BJ (cell line): ENCODE measurements around the gene CNIH1. TPM values are rescaled to one million over a fixed set of nuclear protein-coding genes. Genes with fewer than 3 reads are reported as not detected.
"Not testable (repeated sequence)": the region's sequence is repeated elsewhere in the genome, so short reads cannot be mapped to it uniquely, and the experiment has no call there.

Experiments
- CTCF ChIA-PET: fragments of 350-600 bp; formaldehyde crosslinking; extraction: SDS; loops from one replicate; lab custom pipeline; 2021; ENCODE audit warnings: antibody characterized with exemption, inconsistent platforms; lab: Yijun Ruan, JAX
- POLR2A ChIA-PET: fragments of 300-600 bp; sonication (Branson Sonifier 250); formaldehyde crosslinking; extraction: SDS; loops from one replicate; lab custom pipeline; 2021; ENCODE audit warnings: antibody characterized with exemption; lab: Charles Lee
- DNase-seq: peaks from one replicate; pipeline ENCODE4 v3.0.0-alpha.2; 2011; ENCODE audit warnings: low read depth
- H3K27me3 ChIP-seq: 2 replicates; pipeline ENCODE4 v1.6.0; 2011; ENCODE audit warnings: low read length; ENCODE audit not compliant: control insufficient read depth, insufficient read depth
- H3K36me3 ChIP-seq: 2 replicates; pipeline ENCODE4 v1.5.1; 2011; ENCODE audit warnings: low read length; ENCODE audit not compliant: control insufficient read depth, insufficient read depth
- H3K4me3 ChIP-seq: 2 replicates; pipeline ENCODE4 v1.5.1; 2011; ENCODE audit warnings: low read depth, mild to moderate bottlenecking, control low read depth, low read length
- CTCF ChIP-seq: IDR thresholded peaks from 2 replicates; pipeline ENCODE4 v1.5.1; 2011; ENCODE audit warnings: low read depth, mild to moderate bottlenecking, control low read depth, inconsistent platforms, low read length, moderate library complexity; ENCODE audit not compliant: insufficient read depth
- polyA plus RNA-seq: library from polyadenylated mRNA; depleted of rRNA; stranded (reverse); fragments of >200 nt; gene quantifications from 2 replicates; pipeline ENCODE4 v1.2.3, GENCODE V29; 2011

CNIH1 gene
- polyA plus RNA-seq, 1 experiment: 313 TPM

- TF ChIP-seq CTCF: no peak
- no peak for DNase-seq
- ChIA-PET CTCF (no interaction called here), POLR2A (no interaction called here)
- H3K4me3 ChIP-seq: no peak overlapping the region
- H3K36me3 ChIP-seq: no peaks in the 10 kb centered on the region
- no peaks in the 10 kb centered on the region for H3K27me3 ChIP-seq
These were observed 29.5 kb upstream of the CNIH1 start for GRCh38 chr14:54470701-54471100.

- CTCF ChIA-PET: no interaction called here
These were observed 26.1 kb upstream of the CNIH1 start for GRCh38 chr14:54467280-54467679.

GRCh38 chr14:54465654-54466053 lies 24.5 kb upstream of the CNIH1 start:
- DNase-seq: no peak
- Histone ChIP-seq H3K4me3 (no peak overlapping the region), H3K27me3 (no peaks in the 10 kb centered on the region), H3K36me3 (no peaks in the 10 kb centered on the region)
- POLR2A ChIA-PET: interaction anchor here (0.6 kb wide), 1 partner anchor 33 kb away, joined by 3 read pairs; no protein-coding TSS in a partner anchor
- CTCF ChIA-PET: interaction anchor here (0.6 kb wide), 1 partner anchor 102 kb away, joined by 3 read pairs; no protein-coding TSS in a partner anchor
- TF ChIP-seq CTCF: no peak

More at GRCh38 chr14:54467280-54467679, 26.1 kb upstream of the CNIH1 start:
- no peak for DNase-seq
- Histone ChIP-seq H3K36me3 (no peaks in the 10 kb centered on the region), H3K4me3 (no peak overlapping the region), H3K27me3 (no peaks in the 10 kb centered on the region)
- POLR2A ChIA-PET: no interaction called here
- no peak for TF ChIP-seq CTCF

- no peaks in the 10 kb centered on the region for H3K27me3 ChIP-seq
- no peak for TF ChIP-seq CTCF
- POLR2A ChIA-PET: no interaction called here
- no peak overlapping the region for H3K4me3 ChIP-seq
- no peaks in the 10 kb centered on the region for H3K36me3 ChIP-seq
- CTCF ChIA-PET: no interaction called here
- DNase-seq: no peak
These were observed 20.9 kb upstream of the CNIH1 start for GRCh38 chr14:54462048-54462447.

- ChIA-PET POLR2A (no interaction called here), CTCF (no interaction called here)
- no peaks in the 10 kb centered on the region for H3K27me3 ChIP-seq
- no peaks in the 10 kb centered on the region for H3K36me3 ChIP-seq
- TF ChIP-seq CTCF: no peak
- DNase-seq: no peak
- H3K4me3 ChIP-seq: no peak overlapping the region
These were observed 17.9 kb upstream of the CNIH1 start for GRCh38 chr14:54459106-54459505.

- POLR2A ChIA-PET, H3K4me3 ChIP-seq, H3K36me3 ChIP-seq, CTCF ChIA-PET, H3K27me3 ChIP-seq, DNase-seq: not testable (repeated sequence)
These were observed 17.4 kb upstream of the CNIH1 start for GRCh38 chr14:54458536-54458935.
